Dermis microvascular lymphatic vessel endothelial cell (primary cell): ENCODE data around the gene NFE2L3. TPM values are rescaled to one million over a fixed set of nuclear protein-coding genes. Genes with fewer than 3 reads are reported as not detected.

ENCODE experiments used
- DNase-seq, 2 donors: peaks; one replicate each; pipeline versions ENCODE4 v3.0.0 to v3.0.0-alpha.2; 2010; ENCODE audit warnings: low read depth in 2 of 2
- total RNA-seq: library from RNA; depleted of rRNA; stranded (reverse); fragments of >200 nt; gene quantifications from 2 replicates; pipeline ENCODE4 v1.2.1, GENCODE V29; 2014

The NFE2L3 gene
- total RNA-seq, 1 donor from 2014 or later, result 16.2 TPM

- DNase-seq, result peak in 1 of 2 donors; percentile 52
Measured at GRCh38 chr7:26199301-26200037, 47.5 kb downstream of the NFE2L3 start.

DNA sequence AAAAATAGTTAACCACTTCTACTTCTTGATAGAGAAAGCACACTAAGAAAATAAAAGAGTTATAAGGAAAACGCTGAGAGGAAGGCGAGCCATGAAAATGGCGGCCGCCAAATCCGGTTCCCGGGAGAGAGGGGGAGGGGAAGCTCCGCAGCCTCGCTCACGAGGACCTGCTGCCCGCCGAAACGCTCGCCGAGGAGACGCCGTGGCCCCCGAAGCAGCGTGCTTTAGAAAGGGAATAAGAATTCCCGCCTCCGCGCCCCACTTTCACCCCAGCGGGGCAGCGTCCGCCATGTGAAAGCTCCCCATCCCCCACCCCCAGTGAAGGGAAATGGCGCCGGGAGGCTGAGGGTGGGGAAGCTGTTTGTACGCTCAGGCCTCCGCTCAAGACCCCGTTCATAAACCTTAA, 48.0 kb downstream of the NFE2L3 start:
- peak in 1 of 2 donors; percentile 47 for DNase-seq

GRCh38 chr7:26200444-26201246, 48.6 kb downstream of the NFE2L3 start, which contains the start of gene HNRNPA2B1:
HNRNPA2B1 (minus strand) TSS chr7:26200746; CDS start chr7:26200577, 169 bp downstream.
- peak; percentile 97 to 99 for DNase-seq

DNA sequence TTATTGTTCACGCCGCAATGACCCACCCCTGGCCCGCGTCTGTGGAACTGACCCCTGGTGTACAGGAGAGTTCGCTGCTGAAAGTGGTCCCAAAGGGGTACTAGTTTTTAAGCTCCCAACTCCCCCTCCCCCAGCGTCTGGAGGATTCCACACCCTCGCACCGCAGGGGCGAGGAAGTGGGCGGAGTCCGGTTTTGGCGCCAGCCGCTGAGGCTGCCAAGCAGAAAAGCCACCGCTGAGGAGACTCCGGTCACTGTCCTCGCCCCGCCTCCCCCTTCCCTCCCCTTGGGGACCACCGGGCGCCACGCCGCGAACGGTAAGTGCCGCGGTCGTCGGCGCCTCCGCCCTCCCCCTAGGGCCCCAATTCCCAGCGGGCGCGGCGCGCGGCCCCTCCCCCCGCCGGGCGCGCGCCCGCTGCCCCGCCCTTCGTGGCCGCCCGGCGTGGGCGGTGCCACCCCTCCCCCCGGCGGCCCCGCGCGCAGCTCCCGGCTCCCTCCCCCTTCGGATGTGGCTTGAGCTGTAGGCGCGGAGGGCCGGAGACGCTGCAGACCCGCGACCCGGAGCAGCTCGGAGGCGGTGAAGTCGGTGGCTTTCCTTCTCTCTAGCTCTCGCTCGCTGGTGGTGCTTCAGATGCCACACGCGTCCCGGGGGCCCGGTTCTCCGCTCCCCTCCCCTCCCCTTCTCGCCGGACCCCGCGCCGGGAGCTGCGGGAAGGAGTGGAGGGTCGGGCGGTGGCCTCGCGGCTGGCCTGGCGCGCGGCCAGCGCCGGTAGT, 49.4 kb downstream of the NFE2L3 start, which contains the start of gene CBX3:
Gene CBX3, plus strand, starts transcription at position 499 of the 772 bp plus-strand sequence. CDS start 1,254 bp downstream, outside the sequence.
- peak in 1 of 2 donors; percentile 84 for DNase-seq

DNA sequence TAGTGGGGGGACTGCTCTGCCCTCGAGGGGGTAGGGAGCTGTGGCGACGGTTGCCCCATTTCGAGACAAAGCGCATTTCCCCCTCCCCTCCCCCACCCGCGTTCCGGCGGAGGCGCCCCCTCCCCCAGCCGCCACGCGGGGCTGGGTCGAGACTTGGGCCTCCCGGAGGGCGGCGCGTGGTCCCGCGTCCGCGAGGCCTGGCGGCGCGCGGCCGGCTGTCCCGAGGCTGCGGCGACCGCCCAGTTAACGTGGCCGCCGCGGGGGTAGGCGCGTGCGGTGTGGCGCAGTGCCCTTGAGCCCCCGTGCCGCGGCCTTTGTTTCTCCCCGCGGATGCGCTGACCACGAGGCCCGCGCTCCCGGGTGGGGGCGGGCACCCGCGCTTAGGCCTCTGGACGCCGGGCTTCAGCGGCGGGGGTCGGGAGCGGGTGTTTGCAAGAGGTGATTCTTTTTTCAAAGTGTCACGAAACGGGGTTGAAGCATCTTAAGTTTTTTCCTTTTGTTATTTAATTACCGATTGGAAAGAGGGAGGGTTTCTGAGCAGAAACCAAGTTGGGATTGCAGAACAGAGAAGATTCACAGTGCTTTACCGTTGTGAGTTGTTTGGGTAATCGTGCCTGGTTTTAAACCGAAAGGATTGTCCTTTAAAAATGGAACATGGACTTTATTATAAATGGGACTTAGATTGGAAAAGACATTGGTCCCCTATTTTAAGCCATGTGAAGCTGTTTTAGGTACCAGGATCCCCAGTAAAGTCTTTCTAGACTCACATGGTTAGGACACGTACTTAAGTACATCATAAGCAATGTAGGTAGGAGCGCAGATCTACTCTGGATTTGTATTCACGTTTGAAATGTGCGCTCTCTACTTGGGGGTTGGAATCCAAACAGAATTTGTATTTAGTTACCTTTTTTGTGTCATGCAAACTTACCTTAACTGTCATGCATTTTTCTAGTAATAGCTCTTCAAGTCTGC, 50.3 kb downstream of the NFE2L3 start:
- peak in 1 of 2 donors; percentile 54 for DNase-seq

GRCh38 chr7:26203016-26203415, 51.0 kb downstream of the NFE2L3 start:
- no peak for DNase-seq

- DNase-seq, result peak in 1 of 2 donors; percentile 51
Measured at GRCh38 chr7:26208040-26208439, 56.0 kb downstream of the NFE2L3 start.

GRCh38 chr7:26212921-26213718, 61.1 kb downstream of the NFE2L3 start:
- no peak for DNase-seq

- no peak for DNase-seq
Measured at GRCh38 chr7:26213807-26214515, 62.0 kb downstream of the NFE2L3 start.

- DNase-seq, result no peak
Measured at GRCh38 chr7:26216049-26216448, 64.1 kb downstream of the NFE2L3 start.

DNA sequence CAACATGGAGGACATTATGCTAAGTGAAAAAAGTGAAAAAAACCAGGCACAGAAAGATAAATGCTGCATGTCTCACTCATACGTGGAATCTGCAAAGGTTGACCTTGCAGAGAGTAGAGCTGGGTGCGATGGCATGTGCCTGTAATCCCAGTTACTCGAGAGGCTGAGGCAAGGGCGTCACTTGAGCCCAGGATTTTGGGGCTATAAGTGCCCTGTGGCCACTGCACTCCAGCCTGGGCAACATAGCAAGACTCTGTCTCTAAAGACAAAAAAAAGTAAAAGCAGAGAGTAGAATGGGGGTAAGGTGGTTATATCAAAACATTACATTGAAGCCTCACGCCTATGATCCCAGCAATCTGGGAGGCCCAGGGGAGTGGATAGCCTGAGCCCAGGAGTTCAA, 72.4 kb downstream of the NFE2L3 start:
- no peak for DNase-seq

DNA sequence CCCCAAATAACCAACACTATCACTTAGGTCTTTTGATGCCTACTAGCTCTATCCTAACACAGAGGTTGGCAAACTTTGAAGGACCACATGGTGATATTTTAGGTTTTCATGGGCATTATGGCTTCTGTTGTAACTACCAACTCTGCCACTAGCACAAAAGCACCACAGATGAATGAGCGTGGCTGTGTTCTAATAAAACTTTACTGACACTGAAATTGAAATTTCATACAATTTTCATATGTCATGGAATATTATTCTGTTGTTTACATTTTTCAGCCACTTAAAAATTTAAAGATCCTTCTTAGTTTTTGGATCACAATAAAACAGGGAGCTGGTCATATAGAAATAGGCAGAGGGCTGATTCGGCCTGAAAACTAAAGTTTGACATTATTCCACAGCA, 76.0 kb downstream of the NFE2L3 start:
- no peak for DNase-seq

DNA sequence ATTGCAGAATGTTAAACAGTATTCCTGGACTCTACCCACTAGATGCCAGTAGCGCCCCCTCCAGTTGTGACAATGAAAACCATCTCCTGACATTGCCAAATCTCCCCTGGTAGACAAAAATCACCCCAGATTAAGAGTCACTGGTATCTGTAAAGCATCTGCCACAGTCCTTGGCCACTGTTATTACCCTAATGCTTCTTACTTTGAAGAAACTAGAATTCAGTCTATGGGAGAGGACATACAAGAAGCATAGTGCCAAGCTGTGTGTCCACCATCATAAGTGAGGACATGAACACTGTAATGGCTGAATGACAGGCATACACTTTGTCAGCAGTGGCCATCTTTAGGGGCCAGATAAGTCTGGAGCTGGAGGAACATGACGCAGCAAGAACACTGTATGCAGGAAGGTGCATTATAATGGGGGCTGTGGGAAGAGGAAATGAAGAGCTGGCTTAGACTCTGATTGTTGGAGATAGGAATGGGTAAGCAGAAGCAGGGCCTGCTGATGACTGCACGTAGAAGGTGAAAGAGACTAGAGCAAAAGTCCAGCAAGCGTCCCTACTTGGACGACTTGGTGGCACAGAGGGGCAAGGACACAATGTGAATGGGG, 82.0 kb downstream of the NFE2L3 start:
- peak in 1 of 2 donors; percentile 16 for DNase-seq

Other genes with a start within 250 kb of the NFE2L3 start
- gene HNRNPA2B1, start 48.5 kb downstream of the NFE2L3 start, total RNA-seq, result 99.9 and 102 TPM in 2 replicates
- 96.5 and 112 TPM in 2 replicates for gene CBX3, start 49.5 kb downstream of the NFE2L3 start, total RNA-seq
- gene SNX10, start 139.7 kb downstream of the NFE2L3 start, total RNA-seq, result 2.7 and 3.3 TPM in 2 replicates